GM19438 (cell line): ENCODE results near the gene CACNA2D3.

Source experiments
- ATAC-seq: cut with Tn5 transposase; IDR thresholded peaks from one replicate; pipeline ENCODE4 v1.9.1; 2021; ENCODE audit warnings: low read depth; ENCODE audit not compliant: unreplicated experiment

The CACNA2D3 gene

DNA sequence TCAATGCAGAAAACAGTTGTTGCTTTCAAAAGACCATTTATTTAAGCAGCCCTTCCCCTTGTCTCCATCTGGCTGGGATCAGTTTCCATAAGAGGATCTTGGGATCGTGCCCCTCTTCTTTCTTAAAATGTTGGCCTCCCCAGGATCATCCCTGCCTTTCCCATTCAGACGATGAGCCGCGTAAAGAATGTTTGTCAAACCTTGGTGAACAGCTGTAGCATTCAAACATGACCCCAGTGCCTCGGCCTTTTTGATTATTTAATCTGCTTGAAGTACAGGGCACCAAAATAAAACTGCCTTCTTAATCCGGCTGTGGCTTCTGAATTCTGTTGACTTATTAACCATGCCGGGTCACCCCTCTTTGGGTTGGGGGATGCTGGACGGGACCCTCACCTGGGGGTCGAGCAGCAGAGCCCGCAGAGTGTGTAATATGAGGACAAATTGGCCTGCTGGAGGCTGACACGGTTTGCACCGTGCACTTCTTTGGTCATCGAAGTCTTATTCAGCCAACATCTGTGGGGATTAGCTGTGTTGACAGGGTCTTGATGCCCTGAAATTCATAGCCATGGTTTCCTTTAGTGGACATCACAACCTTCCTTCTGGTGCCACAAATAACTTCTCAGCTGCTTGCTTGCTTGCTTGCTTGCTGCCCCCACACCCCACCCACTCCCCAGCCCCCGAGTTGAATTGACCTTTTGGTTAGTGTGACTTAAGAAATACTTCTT, 805.9 kb downstream of the CACNA2D3 start, which contains the start of gene LRTM1:
Gene LRTM1, minus strand, starts transcription at position 14 of the 725 bp plus-strand sequence. CDS start 148 bp downstream, outside the sequence.
- ATAC-seq, result no peak

DNA sequence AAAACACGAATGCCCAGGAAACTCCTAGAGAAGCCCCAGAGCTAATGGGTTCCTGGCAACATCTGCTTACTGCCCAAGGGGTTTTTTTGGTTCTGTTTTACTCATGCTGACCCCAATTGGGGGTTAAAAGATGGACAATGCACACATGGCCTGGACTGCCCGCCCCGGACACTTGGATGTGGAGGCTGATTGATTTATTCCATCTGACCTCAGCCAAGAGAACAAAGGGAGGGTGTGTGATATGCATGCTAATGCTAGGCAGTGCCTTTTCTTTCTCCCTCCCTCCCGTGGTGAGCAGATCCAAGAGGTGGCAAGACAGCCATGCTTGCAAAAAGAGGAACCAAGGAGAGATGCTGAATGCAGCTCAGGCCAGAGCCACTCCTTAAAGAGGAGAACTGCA, 808.8 kb downstream of the CACNA2D3 start:
- ATAC-seq, result no peak

GRCh38 chr3:54932606-54933005, 810.3 kb downstream of the CACNA2D3 start:
- ATAC-seq, result no peak

- no peak for ATAC-seq
Observed at GRCh38 chr3:54935869-54936268, 813.5 kb downstream of the CACNA2D3 start.

- ATAC-seq, result no peak
Observed at GRCh38 chr3:54936561-54936960, 814.2 kb downstream of the CACNA2D3 start.

DNA sequence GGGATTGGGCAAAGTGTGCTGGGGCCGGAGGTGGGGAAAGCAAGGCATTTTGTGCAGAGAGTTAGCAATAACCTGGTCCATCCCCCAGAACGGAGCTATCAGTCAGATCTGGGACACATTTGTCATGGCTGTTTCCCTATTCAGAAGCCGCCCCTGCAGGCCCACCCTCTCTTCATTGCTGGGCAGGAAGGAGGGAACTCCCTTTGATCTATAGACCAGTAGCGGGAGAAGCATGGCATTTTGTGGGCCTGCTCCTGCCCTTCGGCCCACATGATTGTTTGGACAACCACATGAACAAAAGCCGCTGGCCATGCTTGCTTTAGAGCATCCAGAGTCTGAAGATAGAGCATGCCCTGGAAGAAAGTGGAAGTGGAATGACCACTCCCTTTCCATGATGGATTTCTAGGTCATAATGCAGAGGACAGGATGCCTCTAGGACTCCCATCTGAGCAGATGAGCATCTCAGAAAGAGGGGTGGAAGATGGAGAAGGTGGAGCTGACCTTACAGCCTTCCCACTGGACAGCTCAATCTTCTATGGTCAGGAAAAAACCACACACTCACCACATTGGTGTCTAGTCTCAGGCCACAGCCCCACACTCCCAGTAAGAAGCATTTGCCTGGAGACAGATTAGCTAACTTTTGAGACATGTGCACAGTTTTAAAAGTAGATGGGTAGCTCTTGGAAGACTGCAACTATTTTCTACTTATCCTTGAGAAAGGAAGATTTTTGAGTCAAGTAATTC, 817.4 kb downstream of the CACNA2D3 start:
- no peak for ATAC-seq

DNA sequence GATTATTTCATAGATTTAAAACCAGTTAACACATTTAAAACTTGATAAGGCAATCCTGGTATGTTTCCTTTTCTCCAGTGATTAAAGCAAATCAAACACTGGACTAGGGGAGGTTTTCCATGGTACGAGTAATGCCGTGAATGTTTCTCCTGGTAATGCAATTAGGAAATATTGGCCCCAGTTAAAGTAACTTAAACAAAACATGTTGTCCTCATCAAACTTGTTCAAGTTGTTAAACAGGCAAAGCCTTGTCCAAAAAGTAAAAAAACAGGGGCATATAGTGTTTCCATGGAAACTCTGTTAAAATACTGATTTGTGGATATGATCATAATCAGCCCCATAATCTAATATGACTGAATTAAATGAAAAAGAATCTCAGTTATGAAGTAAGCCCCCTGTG, 818.6 kb downstream of the CACNA2D3 start:
- no peak for ATAC-seq

DNA sequence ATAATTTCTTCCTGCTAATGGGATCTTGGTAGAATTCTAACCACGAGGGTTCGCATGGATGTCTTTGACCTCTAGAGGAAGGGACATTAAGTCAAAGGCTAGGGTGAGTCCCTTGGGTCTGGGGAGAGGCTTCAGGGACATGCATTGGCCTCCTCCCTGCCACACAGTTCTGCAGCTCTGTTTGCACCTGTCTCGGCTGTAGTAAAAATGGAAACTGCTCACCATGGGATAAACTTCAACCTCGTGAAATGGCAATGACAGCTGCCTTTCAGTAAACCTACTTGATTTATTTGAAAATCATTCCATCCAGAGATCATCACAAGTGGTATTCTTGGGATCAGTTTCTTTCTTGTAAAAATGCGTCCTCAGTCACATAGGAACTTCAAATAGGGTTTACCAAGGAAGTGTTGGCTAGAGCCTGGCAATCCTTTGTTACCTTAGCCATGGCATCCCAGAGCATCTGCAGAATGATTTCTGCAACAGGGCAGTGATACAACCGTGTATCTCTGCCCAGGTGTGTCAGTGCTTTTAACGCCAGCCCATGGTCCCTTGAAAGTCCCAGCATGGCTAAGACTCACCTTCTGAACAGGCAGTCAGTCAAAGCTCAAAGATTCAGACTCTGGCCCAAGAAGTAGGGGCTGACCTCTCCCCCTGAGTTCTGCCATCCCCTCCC, 819.5 kb downstream of the CACNA2D3 start:
- ATAC-seq, result no peak

GRCh38 chr3:54949491-54950044, 827.2 kb downstream of the CACNA2D3 start:
- ATAC-seq, result no peak

GRCh38 chr3:54950391-54951003, 828.1 kb downstream of the CACNA2D3 start:
- ATAC-seq, result no peak

- ATAC-seq, result no peak
Observed at GRCh38 chr3:54951405-54951804, 829.1 kb downstream of the CACNA2D3 start.

- no peak for ATAC-seq
Observed at GRCh38 chr3:54954022-54954421, 831.7 kb downstream of the CACNA2D3 start.

DNA sequence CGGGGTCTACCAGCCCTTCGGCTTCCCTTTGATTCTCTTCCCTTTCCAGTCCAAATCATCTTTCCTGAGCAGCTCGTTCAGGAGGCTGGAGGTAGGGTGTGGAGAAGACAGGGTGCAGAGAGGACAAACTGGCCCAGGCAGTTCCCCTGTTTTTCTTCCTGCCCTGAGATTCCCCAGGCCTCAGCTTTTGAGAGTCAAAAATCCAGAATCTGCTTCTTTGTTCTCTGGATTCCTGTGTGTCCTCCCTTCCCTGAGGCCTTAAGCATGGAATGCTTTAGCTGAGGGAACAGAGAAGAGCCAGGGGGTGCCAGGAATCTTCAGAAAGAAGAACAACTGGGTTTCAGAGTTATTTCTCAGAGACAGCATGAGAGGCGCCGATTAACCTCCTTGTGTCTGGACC, 832.2 kb downstream of the CACNA2D3 start:
- no peak for ATAC-seq

DNA sequence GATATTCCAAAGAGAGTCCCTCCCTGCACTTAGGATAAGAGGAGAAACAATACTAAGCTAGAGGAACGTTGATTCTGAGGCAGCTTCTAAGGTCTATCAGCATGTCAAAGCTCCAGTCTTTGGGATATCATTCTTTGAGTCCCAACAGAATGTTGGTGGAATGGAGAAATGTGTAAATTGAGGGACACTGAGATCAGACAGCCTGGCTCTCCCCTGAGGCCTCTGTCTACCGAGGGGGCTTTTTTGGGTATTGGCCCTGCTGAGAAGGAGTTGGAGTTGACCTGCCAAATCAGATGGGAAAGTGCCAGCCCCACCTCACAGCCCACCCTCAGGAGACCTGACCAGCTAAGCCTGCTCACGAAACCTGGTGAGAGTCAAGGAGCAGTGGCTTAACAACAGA, 833.1 kb downstream of the CACNA2D3 start:
- no peak for ATAC-seq

- no peak for ATAC-seq
Observed at GRCh38 chr3:54955941-54956340, 833.6 kb downstream of the CACNA2D3 start.

- no peak for ATAC-seq
Observed at GRCh38 chr3:54957711-54958110, 835.4 kb downstream of the CACNA2D3 start.

GRCh38 chr3:54960082-54960481, 837.7 kb downstream of the CACNA2D3 start:
- ATAC-seq, result no peak

DNA sequence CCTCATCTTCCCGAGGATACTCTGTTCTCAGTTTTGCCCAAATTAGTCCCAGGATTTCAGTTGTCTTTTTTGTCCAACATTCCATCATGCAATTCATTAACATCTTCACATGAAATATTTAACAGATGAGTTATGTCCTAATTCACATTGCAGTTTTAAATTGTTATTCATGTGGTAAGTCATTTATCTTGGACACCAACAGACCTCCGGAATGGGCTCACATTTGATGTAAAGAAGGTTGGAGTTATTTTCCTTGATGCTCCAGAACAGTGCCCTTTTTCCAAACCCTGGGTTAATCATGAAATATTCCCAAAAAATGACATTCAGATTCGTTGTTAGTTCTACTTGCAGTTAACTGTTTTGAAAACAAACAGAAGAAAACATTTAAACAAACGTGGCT, 838.3 kb downstream of the CACNA2D3 start:
- no peak for ATAC-seq

- no peak for ATAC-seq
Observed at GRCh38 chr3:54962200-54962599, 839.8 kb downstream of the CACNA2D3 start.

DNA sequence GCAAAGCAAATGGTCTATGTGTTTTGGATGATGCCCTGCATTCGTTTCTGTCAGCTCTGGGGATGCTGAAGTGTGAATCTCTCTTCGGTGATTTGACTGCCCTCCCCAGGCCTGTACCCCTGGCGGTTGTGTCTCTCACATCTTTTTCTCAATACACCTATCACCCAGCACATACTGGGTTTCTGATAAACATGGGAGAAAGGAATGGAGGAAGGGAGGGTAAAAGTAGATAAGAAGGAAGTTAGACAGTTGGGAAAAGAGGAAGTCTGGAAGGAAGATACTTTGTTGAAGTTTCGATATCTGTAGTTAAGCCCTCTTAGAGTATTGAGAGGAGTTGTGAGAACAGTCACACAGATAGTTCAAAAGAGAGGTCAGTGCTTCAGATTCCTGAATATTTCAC, 841.3 kb downstream of the CACNA2D3 start:
- no peak for ATAC-seq

DNA sequence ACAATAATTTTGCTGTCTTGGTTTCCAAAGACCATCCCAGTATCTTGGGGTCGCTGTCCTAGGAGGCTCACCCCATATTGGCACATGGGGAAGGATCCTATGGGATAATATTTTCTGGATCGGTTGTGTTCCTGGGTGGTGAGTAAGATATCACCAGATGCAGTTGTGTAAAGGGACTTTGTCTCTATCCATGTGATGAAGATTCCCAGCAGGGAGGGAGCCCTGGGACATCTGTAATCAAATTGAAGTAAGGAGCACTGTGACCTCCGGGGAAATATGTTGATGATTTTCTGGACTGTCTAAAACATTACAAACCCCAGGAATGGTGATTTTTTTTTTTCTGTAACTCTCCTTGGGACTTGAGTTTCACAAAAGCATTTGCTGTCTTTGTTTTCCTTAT, 841.7 kb downstream of the CACNA2D3 start:
- ATAC-seq, result no peak
